Activated CD4-positive, alpha-beta T cell treated with anti-CD3 and anti-CD28 coated beads for 4 hours (primary cell): Measurements from ENCODE around the gene STYXL1.
"Not testable (repeated sequence)": the region's sequence is repeated elsewhere in the genome, so short reads cannot be mapped to it uniquely, and the experiment has no call there.

ENCODE experiments used
- DNase-seq, 2 donors: peaks; one replicate each; pipeline ENCODE4 v3.0.0-alpha.2; 2020

The STYXL1 gene

DNA sequence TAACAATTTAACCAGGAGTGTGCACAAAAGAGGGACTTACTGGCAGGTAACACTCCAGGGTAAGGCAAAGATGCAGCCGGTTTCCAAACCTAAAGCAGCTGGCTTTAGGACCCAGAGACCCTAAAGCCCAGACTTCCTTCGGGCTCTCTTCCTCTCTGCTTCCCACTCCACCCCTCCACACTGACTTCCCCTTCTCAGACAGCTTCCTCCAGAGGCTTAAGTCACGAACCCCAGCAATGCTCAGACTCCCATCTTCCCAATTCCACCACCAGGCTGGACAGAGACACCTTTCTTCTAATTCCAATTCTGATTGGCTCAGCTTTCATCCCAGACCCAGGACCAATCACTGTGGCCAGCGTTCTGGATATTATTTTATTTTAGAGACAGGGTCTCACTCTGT lies 24.8 kb downstream of the STYXL1 start:
- no peak for DNase-seq

DNA sequence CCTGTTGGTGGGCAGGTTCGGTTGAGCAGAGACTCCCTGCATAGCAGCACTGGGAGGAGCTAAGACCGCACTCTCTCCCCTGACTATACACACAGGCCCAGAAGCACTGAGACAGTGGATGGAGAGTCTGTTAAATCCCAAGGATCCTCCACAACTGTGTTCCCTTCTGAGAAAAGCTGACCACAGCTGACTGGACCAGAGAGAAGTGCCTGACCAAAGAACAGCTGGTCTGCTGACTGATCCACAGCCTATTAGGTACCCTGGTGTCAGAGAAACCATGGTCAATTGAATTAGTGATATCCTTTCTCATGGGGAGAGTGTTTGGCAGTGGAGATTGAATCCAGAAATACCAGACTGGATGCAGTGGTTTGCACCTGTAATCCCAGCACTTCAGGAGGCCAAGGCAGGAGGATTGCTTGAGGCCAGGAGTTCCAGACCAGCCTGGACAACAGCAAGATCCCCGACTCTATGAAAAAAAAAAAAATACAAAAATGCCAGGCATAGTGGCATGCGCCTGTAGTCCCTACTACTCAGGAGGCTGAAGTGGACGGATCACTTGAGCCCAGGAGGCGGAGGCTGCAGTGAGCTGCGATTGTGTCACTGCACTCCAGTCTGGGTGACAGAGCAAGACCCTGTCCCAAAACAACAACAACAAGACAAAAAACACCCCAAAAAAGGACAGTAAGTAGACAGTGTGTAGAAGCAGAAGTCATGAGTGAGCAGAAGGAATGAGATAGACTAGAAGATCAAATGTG lies 25.6 kb downstream of the STYXL1 start:
- no peak for DNase-seq

- DNase-seq, result peak; percentile 57 to 74
These were observed 27.6 kb downstream of the STYXL1 start for GRCh38 chr7:76020031-76020714.

DNA sequence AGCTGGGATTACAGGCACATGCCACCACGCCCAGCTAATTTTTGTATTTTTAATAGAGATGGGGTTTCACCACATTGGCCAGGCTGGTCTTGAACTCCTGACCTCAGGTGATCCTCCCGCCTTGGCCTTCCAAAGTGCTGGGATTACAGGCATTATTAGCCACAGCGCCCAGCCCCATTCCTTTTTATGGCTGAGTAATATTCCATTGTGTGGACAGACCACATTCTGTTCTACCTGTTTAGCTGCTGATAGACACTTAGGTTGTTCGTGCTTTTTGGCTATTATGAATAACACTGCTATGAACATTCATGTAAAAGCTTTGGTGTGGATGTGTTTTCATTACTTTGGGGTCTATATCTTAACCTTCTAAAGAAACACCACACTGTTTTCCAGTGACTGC lies 29.3 kb downstream of the STYXL1 start:
- DNase-seq, result not testable (repeated sequence)

DNA sequence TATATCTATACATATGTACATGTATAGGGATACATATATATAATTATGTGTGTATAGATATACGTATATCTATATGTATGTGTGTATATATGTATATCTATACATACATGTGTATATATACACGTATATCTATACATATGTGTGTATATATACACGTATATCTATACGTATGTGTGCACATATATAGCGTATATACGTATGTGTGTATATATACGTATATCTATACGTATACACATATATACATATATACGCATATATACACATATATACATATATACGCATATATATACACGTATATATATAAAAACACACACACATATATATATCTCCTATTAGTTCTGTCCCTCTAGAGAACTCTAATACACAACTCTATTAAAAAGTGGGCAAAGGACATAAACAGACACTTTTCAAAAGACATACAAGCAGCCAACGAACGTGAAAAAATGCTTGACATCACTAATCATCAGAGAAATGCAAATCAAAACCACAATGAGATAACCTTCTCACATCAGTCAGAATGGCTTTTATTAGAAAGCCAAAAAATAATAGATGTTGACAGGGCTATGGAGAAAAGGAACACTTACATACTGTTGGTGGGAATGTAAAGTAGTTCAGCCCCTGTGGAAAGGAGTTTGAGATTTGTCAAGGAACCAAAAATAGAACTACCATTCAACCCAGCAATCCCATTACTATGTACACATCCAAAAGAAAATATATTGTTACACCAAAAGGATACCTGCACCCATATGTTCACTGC lies 31.4 kb downstream of the STYXL1 start:
- no peak for DNase-seq

- no peak for DNase-seq
These were observed 36.3 kb downstream of the STYXL1 start for GRCh38 chr7:76011442-76011861.

DNA sequence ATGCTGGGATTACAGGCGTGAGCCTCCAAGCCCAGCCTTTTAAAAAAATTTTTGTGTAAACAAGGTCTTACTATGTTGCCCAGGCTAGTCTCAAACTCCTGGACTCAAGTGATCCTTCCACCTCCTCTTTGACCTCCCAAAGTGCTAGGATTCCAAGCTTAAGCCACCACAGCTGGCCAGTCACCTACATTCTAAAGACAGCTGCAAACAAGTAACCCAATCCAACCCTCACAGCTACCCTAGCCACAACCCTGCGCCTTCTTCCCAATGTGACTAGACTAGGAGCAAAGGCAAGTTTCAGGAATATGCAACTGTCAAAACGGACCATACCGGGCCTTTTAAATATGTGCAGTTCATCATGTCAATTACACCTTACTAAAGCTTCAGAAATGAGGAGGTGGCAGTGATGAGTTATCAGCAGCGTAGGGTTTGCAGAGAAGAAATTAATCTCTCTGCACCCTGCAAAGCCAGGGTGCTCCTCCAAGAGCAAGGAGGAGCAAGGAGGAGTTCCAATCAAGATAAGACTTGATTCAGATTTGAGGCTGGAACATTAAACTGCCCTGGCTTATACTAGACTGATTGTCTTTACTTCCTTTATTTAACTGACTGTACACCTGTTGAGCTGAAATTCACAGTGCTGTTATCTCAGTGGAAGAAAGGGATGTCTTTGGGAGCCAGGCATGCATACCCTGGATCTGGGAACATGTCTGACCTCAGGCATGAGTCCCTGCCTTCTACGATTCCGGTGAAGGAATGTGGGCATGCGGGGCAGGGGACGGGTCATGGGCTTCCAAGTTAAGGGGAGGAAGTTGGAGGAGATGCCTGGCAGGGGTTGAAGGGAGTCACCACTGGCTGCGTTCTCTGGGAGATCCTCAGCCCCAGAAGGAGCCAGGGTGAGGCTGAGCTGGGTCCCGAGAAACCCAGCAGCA lies 37.9 kb downstream of the STYXL1 start:
- DNase-seq, result no peak

- DNase-seq, result no peak
These were observed 39.6 kb downstream of the STYXL1 start for GRCh38 chr7:76008156-76008687.

- not testable (repeated sequence) for DNase-seq
These were observed 42.8 kb downstream of the STYXL1 start for GRCh38 chr7:76005004-76005403.

DNA sequence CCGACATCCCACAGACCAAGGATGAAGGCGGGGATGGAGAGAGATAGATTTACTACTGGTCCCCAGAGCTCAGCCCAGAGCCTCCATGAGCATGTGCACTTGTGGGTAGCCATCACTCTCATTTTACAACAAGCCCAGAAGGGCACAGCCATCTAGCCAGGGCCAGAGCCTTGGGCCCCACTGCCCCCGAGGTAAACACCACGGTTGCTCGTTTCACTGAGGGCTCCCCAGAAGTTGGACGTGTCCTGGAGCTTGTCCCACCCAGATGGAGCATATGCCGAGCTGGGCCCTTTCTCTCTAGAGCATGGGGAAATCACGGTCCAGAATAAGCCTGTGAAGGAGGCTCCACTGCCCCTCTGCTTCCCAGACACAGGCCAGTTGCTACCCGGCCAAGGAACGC lies 44.4 kb downstream of the STYXL1 start:
- DNase-seq, result no peak

- no peak for DNase-seq
These were observed 45.0 kb downstream of the STYXL1 start for GRCh38 chr7:76002822-76003221.

GRCh38 chr7:76002139-76002538 lies 45.7 kb downstream of the STYXL1 start:
- no peak for DNase-seq

DNA sequence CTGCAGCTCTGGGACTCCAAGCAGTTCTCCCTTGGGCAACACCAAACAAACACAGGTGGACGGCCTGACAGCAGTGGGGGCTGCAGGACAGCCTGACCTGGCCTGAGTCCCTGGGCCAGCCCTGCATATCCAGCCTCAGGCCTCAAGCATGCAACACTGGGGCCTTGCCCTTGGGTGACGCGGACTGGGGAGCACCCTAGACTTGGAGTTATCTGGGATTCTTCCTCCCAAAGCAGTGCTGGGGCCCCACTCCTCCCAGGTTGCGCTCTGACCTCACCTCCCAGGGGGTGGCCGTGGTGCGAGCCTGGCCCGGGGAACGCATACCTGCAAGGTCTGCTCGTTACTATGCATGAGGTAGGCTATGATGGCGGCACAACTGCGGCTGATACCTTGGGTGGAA lies 47.2 kb downstream of the STYXL1 start:
- no peak for DNase-seq

GRCh38 chr7:75998038-75998437 lies 49.8 kb downstream of the STYXL1 start:
- DNase-seq, result no peak

DNA sequence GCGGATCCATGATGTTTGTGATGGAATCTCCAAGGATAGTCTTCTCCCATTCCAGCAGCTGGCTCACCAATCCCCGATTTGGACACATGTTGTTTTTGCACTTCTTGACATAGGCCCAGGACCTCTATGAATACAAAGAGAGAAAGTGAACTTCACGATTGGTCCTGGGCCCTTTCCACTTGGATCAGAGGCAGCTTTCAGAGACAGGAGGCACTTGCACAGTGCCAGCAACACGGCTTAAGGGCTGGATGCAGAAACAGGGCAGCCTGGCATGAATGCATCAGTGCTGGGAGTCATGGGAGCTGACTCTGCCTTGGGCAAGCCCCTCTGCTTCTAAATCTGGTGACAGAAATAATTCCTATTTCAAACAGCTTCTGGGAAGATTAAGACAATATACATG lies 51.3 kb downstream of the STYXL1 start:
- no peak for DNase-seq

DNA sequence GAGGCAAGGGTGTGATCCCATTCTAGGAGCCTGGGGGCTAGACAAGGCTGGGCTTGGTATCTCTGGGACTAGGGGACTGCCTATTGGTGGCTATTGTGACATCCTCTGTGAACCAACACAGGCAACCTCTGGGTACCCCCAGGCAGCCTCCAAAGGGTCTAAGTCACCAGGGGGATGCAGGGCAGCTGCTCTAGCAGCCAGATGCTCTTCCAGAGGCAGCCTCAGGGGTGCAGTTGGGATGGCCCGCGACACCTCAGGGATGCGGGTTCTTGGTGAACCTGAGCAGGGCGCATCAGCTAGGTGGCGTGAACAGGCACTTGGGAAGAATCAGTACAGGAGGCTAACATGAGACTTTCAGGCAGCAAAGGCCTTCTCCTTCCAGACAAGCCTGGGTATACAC lies 51.8 kb downstream of the STYXL1 start:
- DNase-seq, result no peak

DNA sequence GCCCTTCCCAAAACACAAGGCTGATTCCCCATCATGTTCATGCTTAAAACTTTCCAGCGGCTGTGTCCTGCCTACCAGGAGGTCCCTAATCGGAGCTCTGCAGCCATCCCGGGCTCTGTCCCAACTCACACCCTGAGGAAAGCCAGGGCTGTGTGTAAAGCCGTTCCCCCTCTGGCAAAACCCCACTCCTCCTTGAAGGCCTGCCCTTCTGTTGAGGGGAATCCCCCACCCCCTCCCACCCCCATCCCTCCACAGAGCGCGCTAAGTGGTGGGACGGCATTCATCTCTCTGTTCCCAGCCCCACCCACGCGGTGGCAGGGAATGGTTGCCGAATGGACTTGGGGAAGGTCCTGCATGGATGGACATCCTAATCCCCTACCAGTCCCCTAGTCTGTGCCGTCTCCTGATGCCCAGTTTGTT lies 52.7 kb downstream of the STYXL1 start:
- no peak for DNase-seq

GRCh38 chr7:75994388-75995051 lies 53.3 kb downstream of the STYXL1 start, which contains the start of gene TMEM120A:
Gene TMEM120A (minus strand): TSS chr7:75994595. CDS start chr7:75994570, 25 bp downstream.
- peak; percentile 94 for DNase-seq

GRCh38 chr7:75993689-75994387 lies 54.0 kb downstream of the STYXL1 start:
- peak in 1 of 2 donors; percentile 9 for DNase-seq

DNA sequence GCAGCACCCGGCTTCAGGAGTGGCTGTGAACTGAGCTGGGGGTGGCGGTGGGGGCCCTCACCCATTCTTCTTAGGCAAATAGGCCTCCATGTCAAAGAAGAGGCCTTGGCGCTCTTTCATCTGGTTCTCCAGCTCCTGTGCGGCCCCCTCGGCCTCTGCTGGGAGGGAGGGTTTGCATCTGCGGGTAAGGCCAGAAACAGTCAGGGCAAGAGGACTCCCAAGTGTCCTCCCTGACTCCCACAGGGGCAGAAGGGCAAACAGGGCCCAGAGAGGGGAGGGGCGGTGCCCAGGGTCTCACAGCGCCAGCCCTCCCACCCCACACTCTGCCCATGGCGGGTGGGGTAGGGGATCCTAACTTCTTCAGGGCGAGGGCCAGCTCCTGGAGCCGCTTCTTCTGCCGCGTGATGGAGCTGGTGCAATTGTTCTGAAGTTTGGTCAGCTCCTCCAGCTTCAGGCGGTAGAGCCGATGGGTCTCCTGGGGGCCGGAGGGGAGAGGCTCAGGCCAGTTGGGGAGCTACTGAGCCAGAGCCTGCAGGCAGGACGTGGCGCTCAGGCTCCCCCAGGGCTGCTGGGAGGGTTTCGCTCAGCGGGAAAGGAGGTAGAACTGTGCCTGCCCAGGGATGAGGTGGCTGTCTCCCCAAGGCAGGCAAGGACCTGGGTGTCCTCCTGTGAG lies 55.6 kb downstream of the STYXL1 start:
- no peak for DNase-seq
